GM20000 (cell line): Measurements from ENCODE around the gene SMC4.

Experiments
- DNase-seq: peaks from one replicate; pipeline ENCODE4 v3.0.0; 2012; ENCODE audit warnings: low spot score
- CTCF ChIP-seq: IDR thresholded peaks from 2 replicates; pipeline ENCODE4 v1.5.1; 2012; ENCODE audit warnings: mild to moderate bottlenecking, control low read depth; ENCODE audit errors: extremely low read depth, missing control alignments

The SMC4 gene

GRCh38 chr3:160372780-160373179, 26.7 kb upstream of the SMC4 start:
- no peak for DNase-seq

GRCh38 chr3:160373655-160374054, 25.8 kb upstream of the SMC4 start:
- TF ChIP-seq CTCF, result no peak
- DNase-seq, result no peak

More at GRCh38 chr3:160372780-160373179, 26.7 kb upstream of the SMC4 start:
- no peak for TF ChIP-seq CTCF

- no peak for TF ChIP-seq CTCF
- no peak for DNase-seq
Measured at GRCh38 chr3:160374472-160374871, 25.0 kb upstream of the SMC4 start.

GRCh38 chr3:160374925-160375324, 24.5 kb upstream of the SMC4 start:
- no peak for TF ChIP-seq CTCF
- no peak for DNase-seq

- TF ChIP-seq CTCF, result no peak
- DNase-seq, result no peak
Measured at GRCh38 chr3:160376681-160377080, 22.8 kb upstream of the SMC4 start.

GRCh38 chr3:160378331-160379109, 20.9 kb upstream of the SMC4 start:
- no peak for DNase-seq
- no peak for TF ChIP-seq CTCF

- TF ChIP-seq CTCF, result no peak
- DNase-seq, result no peak
Measured at GRCh38 chr3:160379628-160380214, 19.7 kb upstream of the SMC4 start.
